CD4-positive, CD25-positive, alpha-beta regulatory T cell (primary cell): ENCODE data around the gene PPFIBP1. TPM values are rescaled to one million over a fixed set of nuclear protein-coding genes. Genes with fewer than 3 reads are reported as not detected.
"Not testable (repeated sequence)": the region's sequence is repeated elsewhere in the genome, so short reads cannot be mapped to it uniquely, and the experiment has no call there.

Experiments
- ATAC-seq, 2 donors: fragments of 150-1000 bp; cut with Tn5 transposase; one replicate each; pipeline ENCODE4 v1.10.0; 2021; ENCODE audit warnings: low read depth in 2 of 2, moderate number of reproducible peaks in 2 of 2, moderate library complexity in 1 of 2
- DNase-seq, 3 donors: peaks; one replicate each; pipeline versions ENCODE4 v3.0.0 to v3.0.0-alpha.2; 2012 to 2022; ENCODE audit warnings: mixed read lengths in 1 of 3
- H3K27ac ChIP-seq: one replicate; pipeline ENCODE4 v1.7.0; 2013; ENCODE audit warnings: mild to moderate bottlenecking, low read length; ENCODE audit not compliant: insufficient read depth, poor library complexity, severe bottlenecking
- H3K27me3 ChIP-seq: one replicate; pipeline ENCODE4 v1.7.0; 2013; ENCODE audit warnings: low read length; ENCODE audit not compliant: control insufficient read depth, insufficient read depth
- H3K36me3 ChIP-seq: one replicate; pipeline ENCODE4 v1.7.0; 2013; ENCODE audit warnings: mild to moderate bottlenecking, low read length, moderate library complexity; ENCODE audit not compliant: control insufficient read depth, insufficient read depth
- H3K4me1 ChIP-seq: 2 replicates; pipeline ENCODE4 v1.7.0; 2013; ENCODE audit warnings: mild to moderate bottlenecking, low read length; ENCODE audit not compliant: insufficient read depth, control insufficient read depth, poor library complexity, severe bottlenecking
- H3K4me3 ChIP-seq: one replicate; pipeline ENCODE4 v1.7.0; 2013; ENCODE audit warnings: low read depth, mild to moderate bottlenecking, low read length, moderate library complexity
- H3K9me3 ChIP-seq, 2 experiments: 1 replicate in 1 of 2; 2 replicates in 1 of 2; pipeline ENCODE4 v1.7.0; 2013; ENCODE audit warnings: low read length in 2 of 2, mild to moderate bottlenecking in 1 of 2, moderate library complexity in 1 of 2; ENCODE audit not compliant: control insufficient read depth in 2 of 2
- H3K27ac Mint-ChIP-seq, 3 donors: one replicate each; pipeline ENCODE4 v1.8.0; 2020 to 2022; ENCODE audit warnings: mild to moderate bottlenecking in 3 of 3, mixed read lengths in 3 of 3, moderate library complexity in 2 of 3
- H3K27me3 Mint-ChIP-seq: one replicate; pipeline ENCODE4 v1.8.0; 2022; ENCODE audit warnings: mild to moderate bottlenecking, mixed read lengths
- H3K36me3 Mint-ChIP-seq: one replicate; pipeline ENCODE4 v1.8.0; 2020; ENCODE audit warnings: mixed read lengths
- H3K4me1 Mint-ChIP-seq, 4 donors: one replicate each; pipeline ENCODE4 v1.8.0; 2020 to 2022; ENCODE audit warnings: mixed read lengths in 4 of 4, mild to moderate bottlenecking in 1 of 4
- H3K4me3 Mint-ChIP-seq, 4 donors: one replicate each; pipeline ENCODE4 v1.8.0; 2020 to 2022; ENCODE audit warnings: mild to moderate bottlenecking in 4 of 4, mixed read lengths in 4 of 4, moderate library complexity in 3 of 4
- H3K9me3 Mint-ChIP-seq, 7 donors: one replicate each; pipeline ENCODE4 v1.8.0; 2020 to 2022; ENCODE audit warnings: mixed read lengths in 7 of 7, mild to moderate bottlenecking in 3 of 7, moderate library complexity in 2 of 7
- polyA plus RNA-seq, 4 donors: library from polyadenylated mRNA; unstranded; fragments of 300-500 nt; fragmentation: Illumina TruSeq; gene quantifications; one replicate each; pipeline ENCODE4 v1.2.3, GENCODE V29; 2021
- total RNA-seq: library from RNA; stranded (reverse); gene quantifications from one replicate; pipeline ENCODE4 v1.2.3, GENCODE V29; 2022

The PPFIBP1 gene
- total and polyA plus RNA-seq, 5 donors from 2014 or later, result 1.0 to 6.6 (median 2.3) TPM

GRCh38 chr12:27544858-27545257, 20.9 kb downstream of the PPFIBP1 start:
- not testable (repeated sequence) for ATAC-seq, DNase-seq, H3K4me1 Mint-ChIP-seq, H3K27ac Mint-ChIP-seq, H3K27me3 ChIP-seq, H3K9me3 ChIP-seq, H3K9me3 Mint-ChIP-seq, H3K4me1 ChIP-seq, H3K36me3 Mint-ChIP-seq, H3K36me3 ChIP-seq, H3K4me3 ChIP-seq, H3K4me3 Mint-ChIP-seq, H3K27ac ChIP-seq
- H3K27me3 Mint-ChIP-seq, result peaks cover 11% of the 10 kb centered on the region

GRCh38 chr12:27545665-27546064, 21.7 kb downstream of the PPFIBP1 start:
- Histone ChIP-seq H3K9me3 (no peaks in the 10 kb centered on the region), H3K36me3 (no peaks in the 10 kb centered on the region), H3K27me3 (peaks cover 3% of the 10 kb centered on the region), H3K27ac (no peak overlapping the region), H3K4me1 (no peaks in the 10 kb centered on the region), H3K4me3 (no peak overlapping the region)
- Mint-ChIP-seq H3K27me3 (peaks cover 11% of the 10 kb centered on the region), H3K4me3 (no peak overlapping the region), H3K27ac (no peak overlapping the region), H3K9me3 (peaks cover 0 to 3% (median 0%) of the 10 kb centered on the region in 7 donors), H3K4me1 (peaks cover 0 to 4% (median 0%) of the 10 kb centered on the region in 4 donors), H3K36me3 (no peaks in the 10 kb centered on the region)
- ATAC-seq (no peak), DNase-seq (no peak)

- Mint-ChIP-seq H3K27ac (no peak overlapping the region), H3K4me3 (no peak overlapping the region), H3K9me3 (peaks cover 0 to 3% (median 0%) of the 10 kb centered on the region in 7 donors), H3K27me3 (peaks cover 11% of the 10 kb centered on the region), H3K36me3 (no peaks in the 10 kb centered on the region), H3K4me1 (peaks cover 0 to 4% (median 0%) of the 10 kb centered on the region in 4 donors)
- H3K4me3 ChIP-seq, result no peak overlapping the region
- H3K27ac ChIP-seq, result no peak overlapping the region
- H3K4me1 ChIP-seq, result no peaks in the 10 kb centered on the region
- no peaks in the 10 kb centered on the region for H3K36me3 ChIP-seq
- DNase-seq (no peak), ATAC-seq (no peak)
- peaks cover 3% of the 10 kb centered on the region for H3K27me3 ChIP-seq
- no peaks in the 10 kb centered on the region for H3K9me3 ChIP-seq
Observed at GRCh38 chr12:27547592-27547991, 23.6 kb downstream of the PPFIBP1 start.

DNA sequence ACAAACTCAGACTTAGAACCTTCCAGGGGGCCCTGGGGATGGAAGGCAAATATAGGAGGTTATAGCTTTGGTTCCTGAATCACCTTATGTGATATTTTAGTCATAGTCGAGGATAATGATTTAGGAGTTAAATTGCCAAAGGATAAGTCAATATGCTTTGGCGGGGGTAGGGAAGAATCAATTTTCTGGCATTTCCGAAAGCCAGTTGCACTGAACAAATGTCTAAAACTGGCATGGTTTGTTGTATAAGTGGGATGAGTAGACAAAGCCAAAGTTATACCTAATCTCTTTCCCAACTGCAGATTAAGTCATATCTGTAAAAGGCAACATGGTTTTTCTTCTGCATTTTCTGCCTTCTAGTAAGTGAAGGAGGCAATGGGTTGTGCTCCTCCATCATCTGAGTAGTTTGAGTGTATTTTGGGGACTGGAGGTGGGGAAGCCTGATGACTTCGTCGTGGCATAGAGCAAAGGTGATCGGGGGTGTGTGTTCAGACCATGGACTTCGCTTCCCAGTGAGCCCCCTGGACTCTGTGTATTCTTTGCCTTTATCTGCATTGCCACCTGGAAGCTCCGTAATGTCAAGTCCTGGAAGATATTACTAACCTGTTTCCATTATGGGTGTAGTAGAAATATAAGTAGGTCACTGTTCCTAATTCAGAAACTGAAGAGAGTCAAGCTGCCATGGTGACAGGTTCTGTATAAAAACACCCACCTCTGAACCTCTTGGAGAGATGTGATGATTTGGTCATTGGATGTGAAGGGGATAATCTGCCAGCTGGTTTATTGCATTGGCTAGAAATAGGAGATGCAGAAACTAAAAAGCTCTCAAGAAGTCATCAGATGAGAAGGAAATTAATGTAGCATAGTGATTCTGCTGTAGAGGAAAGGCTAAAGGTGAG, 24.5 kb downstream of the PPFIBP1 start:
- Mint-ChIP-seq H3K4me3 (no peak overlapping the region), H3K4me1 (peaks cover 0 to 4% (median 0%) of the 10 kb centered on the region in 4 donors), H3K36me3 (no peaks in the 10 kb centered on the region), H3K27me3 (peaks cover 11% of the 10 kb centered on the region), H3K27ac (no peak overlapping the region), H3K9me3 (peaks cover 0 to 3% (median 0%) of the 10 kb centered on the region in 7 donors)
- H3K27ac ChIP-seq, result no peak overlapping the region
- no peak overlapping the region for H3K4me3 ChIP-seq
- peaks cover 3% of the 10 kb centered on the region for H3K27me3 ChIP-seq
- no peaks in the 10 kb centered on the region for H3K36me3 ChIP-seq
- no peaks in the 10 kb centered on the region for H3K4me1 ChIP-seq
- ATAC-seq (no peak), DNase-seq (no peak)
- no peaks in the 10 kb centered on the region for H3K9me3 ChIP-seq

DNA sequence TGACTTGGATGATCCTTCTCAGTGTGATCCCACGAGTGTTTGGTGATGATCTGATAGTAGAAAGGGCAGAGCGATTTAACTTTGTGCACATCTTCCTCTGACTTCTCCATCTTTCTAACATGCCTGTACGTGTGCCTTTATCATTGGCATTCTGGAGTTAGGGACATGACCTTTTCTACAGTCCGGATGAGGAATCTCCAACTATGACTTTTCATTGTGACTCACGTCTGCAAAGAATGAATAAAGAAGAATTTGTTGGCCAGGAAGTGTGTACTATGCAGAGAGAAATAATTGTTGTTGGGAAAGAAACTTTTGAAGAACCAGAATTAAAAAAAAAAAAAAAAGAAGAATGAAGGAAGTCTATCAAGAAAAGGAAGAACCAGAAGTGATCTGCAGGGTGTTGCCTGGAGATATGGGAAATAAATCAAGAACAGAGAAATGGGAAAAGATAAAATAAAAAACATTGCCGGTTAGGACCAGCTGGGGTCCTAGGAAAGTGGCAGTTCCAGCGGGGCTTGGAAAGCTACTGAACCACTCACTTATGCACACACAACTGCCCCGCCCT, 25.3 kb downstream of the PPFIBP1 start:
- Histone ChIP-seq H3K9me3 (no peaks in the 10 kb centered on the region), H3K27me3 (peaks cover 3% of the 10 kb centered on the region), H3K27ac (no peak overlapping the region), H3K4me3 (no peak overlapping the region), H3K36me3 (no peaks in the 10 kb centered on the region), H3K4me1 (no peaks in the 10 kb centered on the region)
- Mint-ChIP-seq H3K4me3 (no peak overlapping the region), H3K36me3 (no peaks in the 10 kb centered on the region), H3K27ac (no peak overlapping the region), H3K27me3 (peaks cover 10% of the 10 kb centered on the region), H3K4me1 (peaks cover 0 to 3% (median 0%) of the 10 kb centered on the region in 4 donors), H3K9me3 (peaks cover 0 to 3% (median 0%) of the 10 kb centered on the region in 7 donors)
- ATAC-seq (no peak), DNase-seq (no peak)

GRCh38 chr12:27549801-27550652, 26.0 kb downstream of the PPFIBP1 start:
- Histone ChIP-seq H3K27ac (no peak overlapping the region), H3K4me1 (no peaks in the 10 kb centered on the region), H3K9me3 (no peaks in the 10 kb centered on the region), H3K27me3 (peaks cover 3% of the 10 kb centered on the region), H3K4me3 (no peak overlapping the region), H3K36me3 (no peaks in the 10 kb centered on the region)
- H3K4me1 Mint-ChIP-seq, result no peaks in the 10 kb centered on the region
- DNase-seq (no peak), ATAC-seq (no peak)
- no peaks in the 10 kb centered on the region for H3K9me3 Mint-ChIP-seq
- peaks cover 8% of the 10 kb centered on the region for H3K27me3 Mint-ChIP-seq
- no peaks in the 10 kb centered on the region for H3K36me3 Mint-ChIP-seq
- no peak overlapping the region for H3K4me3 Mint-ChIP-seq
- no peak overlapping the region for H3K27ac Mint-ChIP-seq

- Mint-ChIP-seq H3K9me3 (no peaks in the 10 kb centered on the region), H3K4me1 (peaks cover 0 to 4% (median 0%) of the 10 kb centered on the region in 4 donors), H3K27ac (no peak overlapping the region), H3K4me3 (no peak overlapping the region), H3K36me3 (no peaks in the 10 kb centered on the region), H3K27me3 (peaks cover 12% of the 10 kb centered on the region)
- Histone ChIP-seq H3K4me3 (no peak overlapping the region), H3K9me3 (no peaks in the 10 kb centered on the region), H3K4me1 (no peaks in the 10 kb centered on the region), H3K27ac (no peak overlapping the region), H3K27me3 (peaks cover under 1% of the 10 kb centered on the region), H3K36me3 (no peaks in the 10 kb centered on the region)
- ATAC-seq, result no peak
- DNase-seq, result no peak
Observed at GRCh38 chr12:27550653-27550975, 26.6 kb downstream of the PPFIBP1 start.
